HL-60 (cell line): ENCODE data around the gene KCNJ15.

Experiments used
- DNase-seq, 2 experiments: peaks; one replicate each; pipeline ENCODE4 v3.0.0-alpha.2; 2010 to 2020; ENCODE audit warnings: low read depth in 1 of 2, low spot score in 1 of 2
- H3K27ac ChIP-seq: fragments of 250-450 bp; sonication (Bioruptor Pico); replicated peaks from 2 replicates; pipeline ENCODE4 v1.5.1; 2020; ENCODE audit warnings: mild to moderate bottlenecking, moderate library complexity
- H3K27me3 ChIP-seq: fragments of 250-450 bp; sonication (Bioruptor Pico); 2 replicates; pipeline ENCODE4 v1.5.1; 2021; ENCODE audit warnings: mild to moderate bottlenecking, moderate library complexity; ENCODE audit not compliant: insufficient read depth, poor library complexity, severe bottlenecking
- H3K4me3 ChIP-seq: replicated peaks from 2 replicates; pipeline ENCODE4 v1.5.1; 2011; ENCODE audit warnings: mild to moderate bottlenecking, control low read depth, low read length; ENCODE audit not compliant: insufficient read depth
- CTCF ChIP-seq: IDR thresholded peaks from one replicate; pipeline ENCODE4 v1.5.1; 2011; ENCODE audit warnings: low read length, control low read depth, inconsistent platforms; ENCODE audit not compliant: insufficient read depth
- GABPA ChIP-seq: IDR thresholded peaks from 2 replicates; pipeline ENCODE4 v1.6.1; 2012; ENCODE audit warnings: low read depth
- POLR2AphosphoS5 ChIP-seq: IDR thresholded peaks from 2 replicates; pipeline ENCODE4 v1.6.1; 2012; ENCODE audit warnings: low read depth
- REST ChIP-seq: IDR thresholded peaks from 2 replicates; pipeline ENCODE4 v1.6.1; 2012; ENCODE audit warnings: low read depth; ENCODE audit not compliant: insufficient replicate concordance
- SPI1 ChIP-seq: IDR thresholded peaks from 2 replicates; pipeline ENCODE4 v1.6.1; 2012; ENCODE audit warnings: low read depth, mild to moderate bottlenecking, borderline replicate concordance

The KCNJ15 gene

GRCh38 chr21:38290809-38291208 is 34.0 kb downstream of the KCNJ15 start:
- H3K27me3 ChIP-seq, result no peaks in the 10 kb centered on the region

GRCh38 chr21:38291874-38292273 is 35.1 kb downstream of the KCNJ15 start:
- Histone ChIP-seq H3K4me3 (no peak overlapping the region), H3K27ac (no peak overlapping the region), H3K27me3 (no peaks in the 10 kb centered on the region)
- DNase-seq, result no peak
- TF ChIP-seq GABPA (no peak), CTCF (no peak), POLR2AphosphoS5 (no peak), REST (no peak), SPI1 (no peak)

More at GRCh38 chr21:38290809-38291208, 34.0 kb downstream of the KCNJ15 start:
- Histone ChIP-seq H3K27ac (peak overlapping the region; percentile 80), H3K4me3 (no peak overlapping the region)
- no peak for TF ChIP-seq CTCF
- TF ChIP-seq SPI1, result no peak
- no peak for TF ChIP-seq GABPA
- TF ChIP-seq REST, result no peak
- no peak for TF ChIP-seq POLR2AphosphoS5
- no peak for DNase-seq

GRCh38 chr21:38293113-38293512 is 36.3 kb downstream of the KCNJ15 start:
- no peak overlapping the region for H3K27ac ChIP-seq
- TF ChIP-seq REST (no peak), CTCF (no peak), POLR2AphosphoS5 (no peak), GABPA (no peak), SPI1 (no peak)
- no peak for DNase-seq
- H3K27me3 ChIP-seq, result no peaks in the 10 kb centered on the region
- H3K4me3 ChIP-seq, result no peak overlapping the region
